SU-DHL-6 (cell line): ENCODE results near the gene PLLP.

Experiments
- H2AFZ ChIP-seq: fragments of 200-600 bp; sonication (generic); 2 replicates; pipeline ENCODE4 v1.6.1; 2014; ENCODE audit warnings: low read depth, mild to moderate bottlenecking, moderate library complexity, mixed read lengths, antibody characterized with exemption, low read length; ENCODE audit not compliant: severe bottlenecking
- H3F3A ChIP-seq: fragments of 200-600 bp; shearing (Covaris generic); 2 replicates; pipeline ENCODE4 v1.6.0; 2016; ENCODE audit warnings: antibody characterized with exemption, mild to moderate bottlenecking; ENCODE audit not compliant: insufficient read depth
- H3K27ac ChIP-seq: fragments of 200-600 bp; sonication (generic); 2 replicates; pipeline ENCODE4 v1.5.1; 2016; ENCODE audit warnings: low read depth, mild to moderate bottlenecking, low read length, moderate library complexity, mixed read lengths
- H3K27me3 ChIP-seq: fragments of 200-600 bp; sonication (generic), shearing (Covaris generic); 2 replicates; pipeline ENCODE4 v1.6.0; 2014; ENCODE audit warnings: mild to moderate bottlenecking, low read length
- H3K36me3 ChIP-seq: fragments of 200-600 bp; sonication (generic); 2 replicates; pipeline ENCODE4 v1.6.1; 2014; ENCODE audit warnings: mild to moderate bottlenecking, low read length, mixed read lengths
- H3K4me2 ChIP-seq: fragments of 300-600, 200-600 bp; shearing (Covaris generic), sonication (generic); 2 replicates; pipeline ENCODE4 v1.6.0; 2014; ENCODE audit warnings: low read length, low read depth, mild to moderate bottlenecking; ENCODE audit not compliant: poor library complexity, severe bottlenecking
- H3K4me3 ChIP-seq: fragments of 200-600 bp; sonication (generic); 2 replicates; pipeline ENCODE4 v1.5.1; 2014; ENCODE audit warnings: antibody characterized with exemption, low read length, mild to moderate bottlenecking, mixed read lengths; ENCODE audit not compliant: insufficient read depth, poor library complexity, severe bottlenecking
- H3K79me2 ChIP-seq: fragments of 200-600 bp; sonication (generic); 2 replicates; pipeline ENCODE4 v1.6.1; 2014; ENCODE audit warnings: mild to moderate bottlenecking, low read length, moderate library complexity; ENCODE audit not compliant: insufficient read depth
- H3K9ac ChIP-seq: fragments of 200-600 bp; sonication (generic); 2 replicates; pipeline ENCODE4 v1.7.0; 2014; ENCODE audit warnings: mild to moderate bottlenecking, low read length
- H3K9me2 ChIP-seq: fragments of 200-600 bp; sonication (generic); replicated peaks from 2 replicates; pipeline ENCODE4 v1.6.1; 2014; ENCODE audit warnings: low read length; ENCODE audit not compliant: insufficient read depth
- H3K9me3 ChIP-seq: fragments of 200-600 bp; sonication (generic); 2 replicates; pipeline ENCODE4 v1.6.1; 2014; ENCODE audit warnings: low read length, mixed read lengths; ENCODE audit not compliant: insufficient read depth
- H4K20me1 ChIP-seq: fragments of 200-600 bp; sonication (generic); 2 replicates; pipeline ENCODE4 v1.6.1; 2014; ENCODE audit warnings: low read depth, mild to moderate bottlenecking, antibody characterized with exemption, low read length, moderate library complexity, mixed read lengths
- EZH2phosphoT487 ChIP-seq: fragments of 200-600 bp; sonication (generic), shearing (Covaris generic); conservative IDR thresholded peaks from 2 replicates; pipeline ENCODE4 v1.6.1; 2018; ENCODE audit warnings: mild to moderate bottlenecking, antibody characterized with exemption, low read length, moderate library complexity, mixed read lengths
- TF ChIP-seq, protein P1 (sequence below): fragments of 200-600 bp; sonication (generic); IDR thresholded peaks from one replicate; pipeline ENCODE4 v1.5.1; 2017; ENCODE audit warnings: antibody characterized with exemption, mild to moderate bottlenecking, low read length, moderate library complexity; ENCODE audit not compliant: insufficient read depth, poor library complexity, severe bottlenecking

PLLP gene

DNA sequence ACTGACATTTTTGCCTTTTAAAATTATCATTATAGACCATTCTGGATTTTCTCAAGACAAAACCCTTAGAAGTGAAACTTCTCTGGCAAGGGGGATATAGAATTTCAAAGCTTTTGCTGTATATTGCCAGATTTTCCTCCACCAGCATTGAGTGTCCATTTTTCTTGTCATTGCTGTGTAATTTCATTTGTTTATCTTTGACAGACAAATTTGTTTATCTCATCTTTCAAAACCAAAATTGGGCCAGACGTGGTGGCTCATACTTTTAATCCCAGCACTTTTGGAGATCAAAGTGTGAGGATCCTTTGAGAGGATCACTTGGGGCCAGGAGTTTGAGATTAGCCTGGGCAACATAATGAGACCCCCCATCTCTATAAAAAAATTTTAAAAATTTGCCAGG lies 55.4 kb downstream of the PLLP start:
- H3K79me2 ChIP-seq: no peaks in the 10 kb centered on the region
- H3K9me3 ChIP-seq: no peaks in the 10 kb centered on the region
- H3K27me3 ChIP-seq: no peaks in the 10 kb centered on the region
- no peak overlapping the region for H3K4me2 ChIP-seq
- no peak for TF ChIP-seq EZH2phosphoT487
- TF ChIP-seq, protein P1, sequence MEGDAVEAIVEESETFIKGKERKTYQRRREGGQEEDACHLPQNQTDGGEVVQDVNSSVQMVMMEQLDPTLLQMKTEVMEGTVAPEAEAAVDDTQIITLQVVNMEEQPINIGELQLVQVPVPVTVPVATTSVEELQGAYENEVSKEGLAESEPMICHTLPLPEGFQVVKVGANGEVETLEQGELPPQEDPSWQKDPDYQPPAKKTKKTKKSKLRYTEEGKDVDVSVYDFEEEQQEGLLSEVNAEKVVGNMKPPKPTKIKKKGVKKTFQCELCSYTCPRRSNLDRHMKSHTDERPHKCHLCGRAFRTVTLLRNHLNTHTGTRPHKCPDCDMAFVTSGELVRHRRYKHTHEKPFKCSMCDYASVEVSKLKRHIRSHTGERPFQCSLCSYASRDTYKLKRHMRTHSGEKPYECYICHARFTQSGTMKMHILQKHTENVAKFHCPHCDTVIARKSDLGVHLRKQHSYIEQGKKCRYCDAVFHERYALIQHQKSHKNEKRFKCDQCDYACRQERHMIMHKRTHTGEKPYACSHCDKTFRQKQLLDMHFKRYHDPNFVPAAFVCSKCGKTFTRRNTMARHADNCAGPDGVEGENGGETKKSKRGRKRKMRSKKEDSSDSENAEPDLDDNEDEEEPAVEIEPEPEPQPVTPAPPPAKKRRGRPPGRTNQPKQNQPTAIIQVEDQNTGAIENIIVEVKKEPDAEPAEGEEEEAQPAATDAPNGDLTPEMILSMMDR: no peak
- peaks cover 5% of the 10 kb centered on the region; the same call in 1 of the 2 replicates for H3K36me3 ChIP-seq
- no peaks in the 10 kb centered on the region for H3K9me2 ChIP-seq
- no peak overlapping the region for H3K9ac ChIP-seq
- no peaks in the 10 kb centered on the region; the same call in 1 of the 2 replicates for H3F3A ChIP-seq
- H2AFZ ChIP-seq: no peak overlapping the region
- no peak overlapping the region for H3K4me3 ChIP-seq
- H3K27ac ChIP-seq: no peak overlapping the region
- H4K20me1 ChIP-seq: no peaks in the 10 kb centered on the region

DNA sequence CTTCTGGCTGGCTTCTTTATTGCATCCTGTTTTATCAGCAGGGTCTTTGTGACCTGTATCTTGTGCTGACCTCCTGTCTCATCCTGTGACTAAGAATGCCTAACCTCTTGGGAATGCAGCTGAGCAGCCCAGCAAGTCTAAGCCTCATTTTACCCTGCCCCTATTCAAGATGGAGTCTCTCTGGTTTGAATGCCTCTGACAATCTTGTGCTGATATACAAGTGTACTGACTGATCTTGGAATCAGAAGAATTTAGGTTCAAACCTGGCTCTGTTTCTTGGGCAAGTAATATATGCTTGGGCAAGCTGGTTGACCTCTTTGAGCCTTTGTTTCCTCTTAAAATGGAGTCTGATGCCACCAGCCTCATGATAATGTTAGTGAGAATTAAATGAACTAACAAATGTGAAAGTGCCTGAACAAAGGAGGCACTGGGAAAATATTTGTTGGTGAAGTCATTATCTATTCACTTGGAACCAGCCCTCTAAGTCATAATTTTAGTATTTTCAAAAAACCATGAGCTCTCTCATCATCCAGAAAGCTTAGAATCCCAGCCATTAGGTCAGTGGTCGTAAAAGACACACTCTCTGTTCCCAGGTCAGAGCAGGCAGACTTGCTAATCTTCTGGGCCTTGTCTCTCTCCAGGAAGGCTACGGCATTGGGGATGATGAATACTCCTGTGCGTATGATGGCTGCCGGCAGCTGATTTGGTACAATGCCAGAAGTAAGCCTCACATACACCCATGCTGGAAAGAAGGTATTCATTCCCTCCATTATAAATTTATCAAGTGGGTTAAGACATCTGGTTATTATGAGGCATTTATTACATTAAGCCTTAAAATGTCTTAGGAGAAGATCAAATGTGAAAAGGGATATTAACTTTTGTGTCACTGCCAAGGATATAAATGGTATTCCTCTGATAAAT lies 57.5 kb downstream of the PLLP start:
- H3K9ac ChIP-seq: no peak overlapping the region
- H3K79me2 ChIP-seq: no peaks in the 10 kb centered on the region
- no peak overlapping the region for H3K4me2 ChIP-seq
- H3K27ac ChIP-seq: no peak overlapping the region
- H3F3A ChIP-seq: no peaks in the 10 kb centered on the region
- no peaks in the 10 kb centered on the region for H3K9me2 ChIP-seq
- H2AFZ ChIP-seq: no peak overlapping the region
- no peak for TF ChIP-seq EZH2phosphoT487
- TF ChIP-seq, protein P1: no peak
- H3K36me3 ChIP-seq: peaks cover 5% of the 10 kb centered on the region; the same call in 1 of the 2 replicates
- H3K4me3 ChIP-seq: no peak overlapping the region
- no peaks in the 10 kb centered on the region for H4K20me1 ChIP-seq
- H3K27me3 ChIP-seq: no peaks in the 10 kb centered on the region
- no peaks in the 10 kb centered on the region for H3K9me3 ChIP-seq

DNA sequence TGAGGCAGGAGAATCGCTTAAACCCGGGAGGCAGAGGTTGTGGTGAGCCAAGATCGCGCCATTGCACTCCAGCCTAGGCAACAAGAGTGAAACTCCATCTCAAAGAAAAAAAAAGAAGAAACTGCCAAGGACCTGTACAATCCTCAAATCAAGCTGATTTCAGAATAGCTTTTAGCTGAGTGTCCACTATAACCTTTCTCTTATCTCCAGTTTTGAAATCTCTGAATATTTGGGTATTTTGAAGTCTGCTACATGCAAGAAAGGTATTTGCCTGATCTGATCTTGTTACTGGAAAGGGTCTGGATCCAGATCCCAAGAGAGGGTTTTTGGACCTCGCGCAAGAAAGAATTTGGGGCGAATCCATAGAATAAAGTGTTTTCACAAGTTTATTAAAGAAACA lies 58.5 kb downstream of the PLLP start:
- Histone ChIP-seq H3K36me3 (peaks cover 8% of the 10 kb centered on the region; the same call in 1 of the 2 replicates), H3K9me2 (no peaks in the 10 kb centered on the region), H3K27me3 (no peaks in the 10 kb centered on the region), H3F3A (no peaks in the 10 kb centered on the region), H3K9ac (no peak overlapping the region), H3K9me3 (no peaks in the 10 kb centered on the region), H4K20me1 (no peaks in the 10 kb centered on the region), H3K79me2 (no peaks in the 10 kb centered on the region), H3K4me3 (no peak overlapping the region), H2AFZ (no peak overlapping the region), H3K4me2 (no peak overlapping the region), H3K27ac (no peak overlapping the region)
- TF ChIP-seq, protein P1: no peak
- no peak for TF ChIP-seq EZH2phosphoT487
